ENCODE results near the gene ATRNL1.

DNA sequence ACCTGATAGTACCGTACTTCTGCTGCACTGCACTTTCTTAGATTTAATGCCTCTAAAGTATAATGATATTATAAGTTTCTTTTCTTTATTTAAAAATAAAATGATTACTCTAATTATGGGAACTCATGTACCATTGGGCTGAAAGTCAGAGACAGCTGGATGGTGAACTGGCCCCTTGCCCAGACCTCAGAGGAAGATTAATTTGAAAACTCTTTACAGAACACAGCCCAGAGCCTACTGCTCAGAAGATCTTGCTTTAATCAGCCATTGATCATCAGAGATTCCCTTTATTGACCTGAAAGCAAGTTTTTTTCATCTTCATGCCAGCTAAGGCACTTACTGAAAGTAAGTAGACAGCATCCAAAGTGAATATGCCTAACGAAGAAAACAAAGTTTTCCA, 838.1 kb downstream of the ATRNL1 start:
- TF ChIP-seq CHD2 (IDR thresholded peaks at IDR 0.05; ENCODE audit: low read length) = no peak
- TF ChIP-seq, protein P1, sequence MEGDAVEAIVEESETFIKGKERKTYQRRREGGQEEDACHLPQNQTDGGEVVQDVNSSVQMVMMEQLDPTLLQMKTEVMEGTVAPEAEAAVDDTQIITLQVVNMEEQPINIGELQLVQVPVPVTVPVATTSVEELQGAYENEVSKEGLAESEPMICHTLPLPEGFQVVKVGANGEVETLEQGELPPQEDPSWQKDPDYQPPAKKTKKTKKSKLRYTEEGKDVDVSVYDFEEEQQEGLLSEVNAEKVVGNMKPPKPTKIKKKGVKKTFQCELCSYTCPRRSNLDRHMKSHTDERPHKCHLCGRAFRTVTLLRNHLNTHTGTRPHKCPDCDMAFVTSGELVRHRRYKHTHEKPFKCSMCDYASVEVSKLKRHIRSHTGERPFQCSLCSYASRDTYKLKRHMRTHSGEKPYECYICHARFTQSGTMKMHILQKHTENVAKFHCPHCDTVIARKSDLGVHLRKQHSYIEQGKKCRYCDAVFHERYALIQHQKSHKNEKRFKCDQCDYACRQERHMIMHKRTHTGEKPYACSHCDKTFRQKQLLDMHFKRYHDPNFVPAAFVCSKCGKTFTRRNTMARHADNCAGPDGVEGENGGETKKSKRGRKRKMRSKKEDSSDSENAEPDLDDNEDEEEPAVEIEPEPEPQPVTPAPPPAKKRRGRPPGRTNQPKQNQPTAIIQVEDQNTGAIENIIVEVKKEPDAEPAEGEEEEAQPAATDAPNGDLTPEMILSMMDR (IDR thresholded peaks at IDR 0.05; ENCODE audit: control extremely low read depth in 1 of 3, insufficient read depth in 1 of 3, low read depth in 1 of 3, low read length in 3 of 3) = no peak
- no peak for TF ChIP-seq TCF12 (IDR thresholded peaks at IDR 0.05; ENCODE audit: low read depth, low read length)
- no peak for TF ChIP-seq PHF8 (conservative IDR thresholded peaks at IDR 0.05; ENCODE audit: low read depth, low read length)
- TF ChIP-seq RFX5 (IDR thresholded peaks at IDR 0.05; ENCODE audit: borderline replicate concordance, low read depth, low read length) = no peak
- no peak for TF ChIP-seq CEBPB (IDR thresholded peaks at IDR 0.05; ENCODE audit: low read depth, low read length)

All from H1 (cell line).